GM18861 (cell line): ENCODE data around the gene PPP6R1.

ENCODE experiments used
- ATAC-seq: cut with Tn5 transposase; IDR thresholded peaks from one replicate; pipeline ENCODE4 v1.9.1; 2021; ENCODE audit not compliant: unreplicated experiment

Gene PPP6R1

GRCh38 chr19:55244004-55244680, 14.7 kb downstream of the PPP6R1 start:
- no peak for ATAC-seq

- no peak for ATAC-seq
Observed at GRCh38 chr19:55242517-55242916, 16.3 kb downstream of the PPP6R1 start.

- no peak for ATAC-seq
Observed at GRCh38 chr19:55241935-55242464, 16.8 kb downstream of the PPP6R1 start.

- ATAC-seq, result no peak
Observed at GRCh38 chr19:55241143-55241934, 17.5 kb downstream of the PPP6R1 start.

- ATAC-seq, result no peak
Observed at GRCh38 chr19:55240713-55241020, 18.1 kb downstream of the PPP6R1 start.

GRCh38 chr19:55239004-55239403, 19.8 kb downstream of the PPP6R1 start:
- ATAC-seq, result no peak

- ATAC-seq, result no peak
Observed at GRCh38 chr19:55238030-55238429, 20.8 kb downstream of the PPP6R1 start.

GRCh38 chr19:55232986-55233385, 25.8 kb downstream of the PPP6R1 start:
- no peak for ATAC-seq

GRCh38 chr19:55232286-55232602, 26.6 kb downstream of the PPP6R1 start:
- no peak for ATAC-seq

- no peak for ATAC-seq
Observed at GRCh38 chr19:55231391-55232285, 27.2 kb downstream of the PPP6R1 start.

- ATAC-seq, result no peak
Observed at GRCh38 chr19:55230780-55231179, 28.0 kb downstream of the PPP6R1 start.

- no peak for ATAC-seq
Observed at GRCh38 chr19:55230329-55230728, 28.5 kb downstream of the PPP6R1 start.

- no peak for ATAC-seq
Observed at GRCh38 chr19:55229789-55230182, 29.0 kb downstream of the PPP6R1 start.

- ATAC-seq, result no peak
Observed at GRCh38 chr19:55229145-55229788, 29.6 kb downstream of the PPP6R1 start.

- ATAC-seq, result no peak
Observed at GRCh38 chr19:55228403-55229031, 30.3 kb downstream of the PPP6R1 start, which contains the start of gene TMEM86B. Gene TMEM86B, minus strand, starts transcription at chr19:55228763. Its CDS starts 22 bp downstream, at chr19:55228741.

- no peak for ATAC-seq
Observed at GRCh38 chr19:55228015-55228391, 30.8 kb downstream of the PPP6R1 start.

GRCh38 chr19:55227241-55228014, 31.4 kb downstream of the PPP6R1 start:
- no peak for ATAC-seq

GRCh38 chr19:55226788-55227187, 32.0 kb downstream of the PPP6R1 start:
- no peak for ATAC-seq

GRCh38 chr19:55226273-55226672, 32.5 kb downstream of the PPP6R1 start:
- no peak for ATAC-seq
